ENCODE results near the gene IGDCC3. TPM values are rescaled to one million over a fixed set of nuclear protein-coding genes. Genes with fewer than 3 reads are reported as not detected.
"Not testable (repeated sequence)": the region's sequence is repeated elsewhere in the genome, so short reads cannot be mapped to it uniquely, and the experiment has no call there.

The IGDCC3 gene
- total RNA-seq, 1 donor from 2014 or later: 342 TPM

DNA sequence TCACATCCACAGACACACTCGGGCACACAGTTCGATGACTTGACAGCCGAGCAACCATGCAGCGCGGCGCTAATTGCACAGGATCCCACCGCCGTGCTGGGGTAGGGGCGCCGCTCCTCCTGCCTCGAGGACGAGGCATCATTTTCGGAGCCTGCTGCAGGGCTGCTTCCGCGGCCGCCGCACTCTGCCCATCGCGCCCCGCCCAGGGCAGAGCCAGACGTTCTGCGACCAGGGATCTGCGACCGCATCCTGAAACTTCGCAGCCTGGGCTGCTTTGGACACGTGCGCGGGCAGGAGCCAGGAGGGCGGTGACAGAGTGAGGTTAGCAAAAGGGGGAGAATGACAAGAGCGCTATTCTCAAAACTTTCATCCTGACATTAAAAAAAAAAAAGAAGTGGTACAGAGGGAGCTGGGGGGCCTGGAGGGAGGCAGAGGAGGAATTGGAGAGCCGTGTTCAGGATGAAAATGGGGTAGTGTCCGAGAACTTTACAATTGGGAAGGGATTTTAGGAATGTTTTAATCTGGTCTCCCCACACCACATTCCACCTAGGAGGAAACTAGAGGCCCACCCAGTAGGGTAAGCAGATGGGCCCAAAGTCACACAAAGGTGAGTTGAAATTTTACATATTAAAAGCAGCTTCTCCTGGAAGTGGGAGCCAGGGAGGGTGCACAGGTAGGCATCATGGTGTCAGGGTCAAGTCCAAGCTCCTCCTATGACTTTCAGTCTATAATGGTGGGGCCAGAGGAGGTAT is 15.9 kb downstream of the IGDCC3 start:
- peaks cover 10% of the 10 kb centered on the region for H3K9me3 Mint-ChIP-seq (ENCODE audit: unreplicated experiment)
- DNase-seq: peak; percentile 47
- TF ChIP-seq, protein P1, sequence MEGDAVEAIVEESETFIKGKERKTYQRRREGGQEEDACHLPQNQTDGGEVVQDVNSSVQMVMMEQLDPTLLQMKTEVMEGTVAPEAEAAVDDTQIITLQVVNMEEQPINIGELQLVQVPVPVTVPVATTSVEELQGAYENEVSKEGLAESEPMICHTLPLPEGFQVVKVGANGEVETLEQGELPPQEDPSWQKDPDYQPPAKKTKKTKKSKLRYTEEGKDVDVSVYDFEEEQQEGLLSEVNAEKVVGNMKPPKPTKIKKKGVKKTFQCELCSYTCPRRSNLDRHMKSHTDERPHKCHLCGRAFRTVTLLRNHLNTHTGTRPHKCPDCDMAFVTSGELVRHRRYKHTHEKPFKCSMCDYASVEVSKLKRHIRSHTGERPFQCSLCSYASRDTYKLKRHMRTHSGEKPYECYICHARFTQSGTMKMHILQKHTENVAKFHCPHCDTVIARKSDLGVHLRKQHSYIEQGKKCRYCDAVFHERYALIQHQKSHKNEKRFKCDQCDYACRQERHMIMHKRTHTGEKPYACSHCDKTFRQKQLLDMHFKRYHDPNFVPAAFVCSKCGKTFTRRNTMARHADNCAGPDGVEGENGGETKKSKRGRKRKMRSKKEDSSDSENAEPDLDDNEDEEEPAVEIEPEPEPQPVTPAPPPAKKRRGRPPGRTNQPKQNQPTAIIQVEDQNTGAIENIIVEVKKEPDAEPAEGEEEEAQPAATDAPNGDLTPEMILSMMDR (IDR thresholded peaks at IDR 0.05; ENCODE audit: partially characterized antibody, unreplicated experiment): no peak
- H3K27me3 Mint-ChIP-seq (ENCODE audit: unreplicated experiment): peaks cover 11% of the 10 kb centered on the region
- H3K36me3 Mint-ChIP-seq (ENCODE audit: unreplicated experiment): peaks cover 4% of the 10 kb centered on the region
- peaks cover 42% of the 10 kb centered on the region for H3K4me1 Mint-ChIP-seq (ENCODE audit: low read depth, unreplicated experiment)
- H3K27ac Mint-ChIP-seq (ENCODE audit: unreplicated experiment): peak overlapping the region; percentile 62
- H3K4me3 Mint-ChIP-seq (ENCODE audit: unreplicated experiment): peak overlapping the region; percentile 45

DNA sequence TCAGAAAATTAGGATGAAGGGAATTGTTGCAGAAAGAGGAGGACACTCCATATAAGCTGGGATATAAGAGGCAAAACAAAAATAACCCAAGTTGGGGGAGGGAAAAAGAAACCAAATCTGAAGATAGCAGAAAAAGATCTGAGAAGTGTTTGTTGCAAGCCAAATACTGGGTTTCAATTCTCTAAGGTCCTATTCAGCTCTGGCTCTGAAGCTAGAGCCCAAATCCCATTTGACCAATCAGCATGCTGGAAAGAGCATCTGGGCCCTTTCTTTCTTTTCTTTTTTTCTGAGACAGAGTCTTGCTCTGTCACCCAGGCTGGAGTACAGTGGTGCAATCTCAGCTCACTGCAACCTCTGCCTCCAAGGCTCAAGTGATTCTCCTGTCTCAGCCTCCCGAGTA is 17.3 kb downstream of the IGDCC3 start:
- no peak for DNase-seq
- Mint-ChIP-seq H3K27me3 (ENCODE audit: unreplicated experiment) (peaks cover 12% of the 10 kb centered on the region), H3K4me3 (ENCODE audit: unreplicated experiment) (peak overlapping the region; percentile 59), H3K27ac (ENCODE audit: unreplicated experiment) (peak overlapping the region; percentile 8), H3K9me3 (ENCODE audit: unreplicated experiment) (peaks cover 13% of the 10 kb centered on the region), H3K4me1 (ENCODE audit: low read depth, unreplicated experiment) (peaks cover 44% of the 10 kb centered on the region), H3K36me3 (ENCODE audit: unreplicated experiment) (peaks cover 4% of the 10 kb centered on the region)
- TF ChIP-seq, protein P1 (IDR thresholded peaks at IDR 0.05; ENCODE audit: partially characterized antibody, unreplicated experiment): no peak

DNA sequence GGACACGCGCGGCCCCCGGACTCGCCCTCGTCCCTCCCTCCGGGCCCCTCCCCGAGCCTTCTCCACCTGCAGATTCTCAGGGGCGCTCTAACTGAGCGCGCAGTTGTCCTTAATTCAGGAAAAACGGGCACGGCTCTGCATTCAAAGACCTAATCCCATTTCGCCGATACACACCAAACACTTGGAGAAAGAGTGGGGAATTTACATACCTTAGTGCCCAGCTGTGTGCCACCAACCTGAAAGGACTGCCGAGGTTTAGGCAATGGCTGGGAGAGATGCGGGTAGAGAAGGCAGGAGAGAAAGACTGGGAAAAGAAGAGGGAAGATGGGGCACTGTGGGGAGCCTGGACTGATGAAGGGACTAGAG is 21.8 kb downstream of the IGDCC3 start:
- TF ChIP-seq, protein P1 (IDR thresholded peaks at IDR 0.05; ENCODE audit: partially characterized antibody, unreplicated experiment): no peak
- peak overlapping the region; percentile 84 for H3K4me3 Mint-ChIP-seq (ENCODE audit: unreplicated experiment)
- H3K27ac Mint-ChIP-seq (ENCODE audit: unreplicated experiment): peak overlapping the region; percentile 95
- peaks cover 11% of the 10 kb centered on the region for H3K9me3 Mint-ChIP-seq (ENCODE audit: unreplicated experiment)
- H3K36me3 Mint-ChIP-seq (ENCODE audit: unreplicated experiment): peaks cover 8% of the 10 kb centered on the region
- H3K4me1 Mint-ChIP-seq (ENCODE audit: low read depth, unreplicated experiment): peaks cover 31% of the 10 kb centered on the region
- DNase-seq: no peak
- peaks cover 13% of the 10 kb centered on the region for H3K27me3 Mint-ChIP-seq (ENCODE audit: unreplicated experiment)

DNA sequence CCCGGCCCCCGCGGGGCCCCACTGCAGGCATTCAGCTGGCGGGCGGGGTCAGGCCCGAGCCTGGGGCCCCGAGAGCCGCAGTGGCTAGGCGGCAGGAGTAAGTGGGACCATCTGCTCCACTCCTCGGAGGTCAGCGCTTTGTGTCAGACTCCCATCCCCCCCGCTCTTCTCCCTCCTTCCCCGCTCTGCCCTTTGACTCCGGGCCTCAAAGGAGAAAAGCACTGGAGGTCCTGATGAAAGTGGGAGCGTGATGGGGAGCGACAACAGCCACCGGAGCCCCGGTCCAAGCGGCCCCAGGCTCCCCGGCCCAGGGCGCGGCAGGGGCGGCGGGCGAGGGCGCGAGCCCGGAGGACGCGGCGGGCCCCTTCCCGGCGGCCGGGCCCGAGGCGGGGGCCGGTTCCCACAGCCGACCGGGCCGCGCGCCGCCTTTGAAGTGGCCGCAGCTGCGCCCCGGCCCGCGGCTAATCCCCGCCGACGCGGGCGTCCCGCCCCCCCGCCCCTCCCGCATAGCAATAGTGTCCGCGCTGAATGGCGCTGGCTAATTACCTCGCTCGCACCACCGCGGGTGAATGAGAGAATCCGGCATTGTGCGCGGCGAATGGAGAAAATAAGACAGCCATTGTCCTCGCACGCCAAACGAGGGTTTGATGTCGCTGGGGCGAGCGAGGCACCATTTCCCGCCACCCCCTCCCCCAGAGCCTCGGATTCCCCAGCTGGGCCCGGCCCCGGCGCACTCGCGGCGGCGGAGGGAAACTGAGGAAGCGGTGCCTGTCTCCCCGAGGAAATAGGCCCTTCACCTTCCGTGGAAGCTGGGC is 22.4 kb downstream of the IGDCC3 start:
- Mint-ChIP-seq H3K4me1 (ENCODE audit: low read depth, unreplicated experiment) (peaks cover 30% of the 10 kb centered on the region), H3K27me3 (ENCODE audit: unreplicated experiment) (peaks cover 13% of the 10 kb centered on the region), H3K9me3 (ENCODE audit: unreplicated experiment) (peaks cover 11% of the 10 kb centered on the region), H3K27ac (ENCODE audit: unreplicated experiment) (peak overlapping the region; percentile 92), H3K36me3 (ENCODE audit: unreplicated experiment) (peaks cover 8% of the 10 kb centered on the region), H3K4me3 (ENCODE audit: unreplicated experiment) (peak overlapping the region; percentile 84)
- TF ChIP-seq, protein P1 (IDR thresholded peaks at IDR 0.05; ENCODE audit: partially characterized antibody, unreplicated experiment): no peak
- DNase-seq: peak; percentile 78

DNA sequence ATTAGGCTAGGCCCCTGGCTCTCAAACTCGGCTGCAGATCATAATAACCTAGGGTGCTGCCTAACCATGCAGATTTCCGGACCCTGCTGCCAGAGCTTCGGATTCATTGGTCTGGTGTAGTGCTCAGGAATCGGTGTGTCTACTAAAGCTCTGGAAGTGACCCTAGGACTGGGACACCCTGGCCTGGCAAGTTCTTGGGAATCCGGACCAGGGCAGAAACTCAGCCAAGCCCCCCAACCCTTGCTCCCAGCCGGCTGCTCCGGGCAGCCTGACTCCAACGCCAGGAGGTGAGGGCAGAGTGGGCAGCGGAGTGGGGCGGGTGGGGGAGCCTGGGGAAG is 23.0 kb downstream of the IGDCC3 start:
- Mint-ChIP-seq H3K36me3 (ENCODE audit: unreplicated experiment) (peaks cover 8% of the 10 kb centered on the region), H3K4me3 (ENCODE audit: unreplicated experiment) (peak overlapping the region; percentile 66)

DNA sequence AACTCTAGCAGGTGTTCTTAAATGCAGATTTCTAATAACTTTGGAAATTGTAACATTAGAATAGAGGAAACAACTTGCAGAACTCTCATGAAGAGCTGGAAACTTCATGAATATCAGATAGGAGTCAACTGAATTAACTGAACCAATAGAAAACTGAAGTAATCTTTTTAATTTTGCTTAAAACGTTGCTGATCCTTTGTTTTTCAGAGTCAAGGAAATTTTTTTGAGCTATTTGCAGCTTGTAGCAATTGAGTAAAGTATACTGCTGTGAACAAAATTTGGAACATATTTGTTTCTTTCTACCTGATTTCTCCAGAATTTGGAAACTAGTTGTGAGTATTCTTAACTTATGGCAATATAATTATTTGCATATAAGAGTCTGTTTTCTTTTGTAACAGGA is 25.8 kb downstream of the IGDCC3 start:
- DNase-seq; H3K27ac Mint-ChIP-seq (ENCODE audit: unreplicated experiment); H3K36me3 Mint-ChIP-seq (ENCODE audit: unreplicated experiment); H3K4me3 Mint-ChIP-seq (ENCODE audit: unreplicated experiment): not testable (repeated sequence)
- peaks cover 13% of the 10 kb centered on the region for H3K27me3 Mint-ChIP-seq (ENCODE audit: unreplicated experiment)
- peaks cover 11% of the 10 kb centered on the region for H3K9me3 Mint-ChIP-seq (ENCODE audit: unreplicated experiment)
- H3K4me1 Mint-ChIP-seq (ENCODE audit: low read depth, unreplicated experiment): peaks cover 27% of the 10 kb centered on the region

More for the DNA sequence above, 23.0 kb downstream of the IGDCC3 start:
- H3K27me3 Mint-ChIP-seq (ENCODE audit: unreplicated experiment): peaks cover 12% of the 10 kb centered on the region
- TF ChIP-seq, protein P1 (IDR thresholded peaks at IDR 0.05; ENCODE audit: partially characterized antibody, unreplicated experiment): no peak
- H3K27ac Mint-ChIP-seq (ENCODE audit: unreplicated experiment): peak overlapping the region; percentile 90
- H3K9me3 Mint-ChIP-seq (ENCODE audit: unreplicated experiment): peaks cover 11% of the 10 kb centered on the region
- no peak for DNase-seq
- H3K4me1 Mint-ChIP-seq (ENCODE audit: low read depth, unreplicated experiment): peaks cover 25% of the 10 kb centered on the region

Data from glutamatergic neuron (in vitro differentiated cells).